Karpas-422 (cell line): ENCODE data around the gene PLEKHS1. TPM values are rescaled to one million over a fixed set of nuclear protein-coding genes. Genes with fewer than 3 reads are reported as not detected.

Source experiments
- DNase-seq: peaks from one replicate; pipeline ENCODE4 v3.0.0-alpha.2; 2015
- H2AFZ ChIP-seq: fragments of 200-600 bp; sonication (generic); 2 replicates; pipeline ENCODE4 v1.6.1; 2014; ENCODE audit warnings: antibody characterized with exemption, low read length, mixed read lengths
- H3K27ac ChIP-seq: fragments of 200-600 bp; sonication (generic); 2 replicates; pipeline ENCODE4 v1.5.1; 2014; ENCODE audit warnings: mild to moderate bottlenecking, low read length, moderate library complexity
- H3K27me3 ChIP-seq: fragments of 200-600 bp; sonication (generic); 2 replicates; pipeline ENCODE4 v1.6.1; 2014; ENCODE audit warnings: low read length, mixed read lengths
- H3K36me3 ChIP-seq: fragments of 200-600 bp; sonication (generic); 2 replicates; pipeline ENCODE4 v1.6.1; 2014; ENCODE audit warnings: low read length, mixed read lengths; ENCODE audit not compliant: insufficient read depth
- H3K4me1 ChIP-seq: fragments of 200-600 bp; sonication (generic); 2 replicates; pipeline ENCODE4 v1.6.1; 2014; ENCODE audit warnings: mild to moderate bottlenecking, low read length, mixed read lengths
- H3K4me2 ChIP-seq: fragments of 200-600 bp; sonication (generic); 2 replicates; pipeline ENCODE4 v1.6.1; 2014; ENCODE audit warnings: low read length, low read depth, mild to moderate bottlenecking; ENCODE audit not compliant: poor library complexity, severe bottlenecking
- H3K4me3 ChIP-seq: fragments of 200-600 bp; sonication (generic); 2 replicates; pipeline ENCODE4 v1.5.1; 2014; ENCODE audit warnings: mild to moderate bottlenecking, antibody characterized with exemption, low read length, mixed read lengths
- H3K79me2 ChIP-seq: fragments of 200-600 bp; sonication (generic); 2 replicates; pipeline ENCODE4 v1.6.1; 2014; ENCODE audit warnings: mild to moderate bottlenecking, low read length, mixed read lengths
- H3K9ac ChIP-seq: fragments of 200-600 bp; sonication (generic); 2 replicates; pipeline ENCODE4 v1.6.0; 2014; ENCODE audit warnings: low read length
- H3K9me2 ChIP-seq: fragments of 200-600 bp; sonication (generic), shearing (Covaris generic); replicated peaks from 2 replicates; pipeline ENCODE4 v1.6.0; 2014; ENCODE audit warnings: mild to moderate bottlenecking, low read length, moderate library complexity; ENCODE audit not compliant: insufficient read depth
- H3K9me3 ChIP-seq: fragments of 300-700, 200-600 bp; sonication (generic); 2 replicates; pipeline ENCODE4 v1.6.1; 2014; ENCODE audit warnings: low read length, mixed read lengths
- H4K20me1 ChIP-seq: fragments of 200-600 bp; sonication (generic); 2 replicates; pipeline ENCODE4 v1.6.1; 2014; ENCODE audit warnings: mild to moderate bottlenecking, antibody characterized with exemption, low read length, low read depth; ENCODE audit not compliant: insufficient read depth
- total RNA-seq: library from RNA; depleted of rRNA; stranded (reverse); fragments of >200 nt; shearing (Covaris generic); gene quantifications from 2 replicates; pipeline ENCODE4 v1.2.3, GENCODE V29; 2014; ENCODE audit warnings: low replicate concordance; rRNA removed

PLEKHS1 gene
- total RNA-seq = not detected in 2 replicates

- no peaks in the 10 kb centered on the region for H3K36me3 ChIP-seq
- H3K9me2 ChIP-seq = no peaks in the 10 kb centered on the region
- no peak within 1 kb of the TSS for H3K9ac ChIP-seq
- no peaks in the 10 kb centered on the region for H3K79me2 ChIP-seq
- no peak for DNase-seq
- H2AFZ ChIP-seq = no peak within 1 kb of the TSS
- no peak within 1 kb of the TSS for H3K4me2 ChIP-seq
- H3K27me3 ChIP-seq = no peaks in the 10 kb centered on the region
- H3K4me3 ChIP-seq = no peak within 1 kb of the TSS
- H4K20me1 ChIP-seq = no peaks in the 10 kb centered on the region
- no peaks in the 10 kb centered on the region for H3K4me1 ChIP-seq
- H3K9me3 ChIP-seq = no peaks in the 10 kb centered on the region
- no peak within 1 kb of the TSS for H3K27ac ChIP-seq
Measured at GRCh38 chr10:113751181-113751732, at the start of gene PLEKHS1. Gene PLEKHS1, plus strand, starts transcription at chr10:113751682. Its CDS starts 3,596 bp downstream, at chr10:113755278.

GRCh38 chr10:113704637-113705343 is 46.7 kb upstream of the PLEKHS1 start:
- H3K36me3 ChIP-seq = peaks cover 5% of the 10 kb centered on the region; the same call in 1 of the 2 replicates
- no peak overlapping the region for H3K9ac ChIP-seq
- no peak overlapping the region for H2AFZ ChIP-seq
- H3K27me3 ChIP-seq = no peaks in the 10 kb centered on the region
- no peaks in the 10 kb centered on the region for H4K20me1 ChIP-seq
- no peak overlapping the region for H3K4me3 ChIP-seq
- H3K4me2 ChIP-seq = no peak overlapping the region
- H3K79me2 ChIP-seq = peaks cover 22% of the 10 kb centered on the region
- no peaks in the 10 kb centered on the region for H3K9me3 ChIP-seq
- no peaks in the 10 kb centered on the region for H3K4me1 ChIP-seq
- H3K9me2 ChIP-seq = no peaks in the 10 kb centered on the region
- no peak overlapping the region for H3K27ac ChIP-seq
- DNase-seq = peak; percentile 80

GRCh38 chr10:113705344-113705652 is 46.2 kb upstream of the PLEKHS1 start:
- H3K4me3 ChIP-seq = no peak overlapping the region
- H3K9me3 ChIP-seq = no peaks in the 10 kb centered on the region
- H3K9me2 ChIP-seq = no peaks in the 10 kb centered on the region
- no peak overlapping the region for H3K9ac ChIP-seq
- peaks cover 3% of the 10 kb centered on the region; the same call in 1 of the 2 replicates for H3K36me3 ChIP-seq
- no peaks in the 10 kb centered on the region for H3K4me1 ChIP-seq
- H2AFZ ChIP-seq = no peak overlapping the region
- H4K20me1 ChIP-seq = no peaks in the 10 kb centered on the region
- no peak for DNase-seq
- no peak overlapping the region for H3K27ac ChIP-seq
- peaks cover 19% of the 10 kb centered on the region for H3K79me2 ChIP-seq
- H3K4me2 ChIP-seq = no peak overlapping the region
- H3K27me3 ChIP-seq = no peaks in the 10 kb centered on the region

- no peak overlapping the region for H2AFZ ChIP-seq
- no peak overlapping the region for H3K4me2 ChIP-seq
- H4K20me1 ChIP-seq = no peaks in the 10 kb centered on the region
- no peaks in the 10 kb centered on the region for H3K4me1 ChIP-seq
- H3K27ac ChIP-seq = no peak overlapping the region
- H3K4me3 ChIP-seq = no peak overlapping the region
- peaks cover 20% of the 10 kb centered on the region for H3K79me2 ChIP-seq
- H3K9me3 ChIP-seq = no peaks in the 10 kb centered on the region
- DNase-seq = no peak
- no peaks in the 10 kb centered on the region for H3K9me2 ChIP-seq
- no peak overlapping the region for H3K9ac ChIP-seq
- no peaks in the 10 kb centered on the region for H3K27me3 ChIP-seq
- no peaks in the 10 kb centered on the region; the same call in 1 of the 2 replicates for H3K36me3 ChIP-seq
Measured at GRCh38 chr10:113706623-113707022, 44.9 kb upstream of the PLEKHS1 start.

GRCh38 chr10:113708640-113709039 is 42.8 kb upstream of the PLEKHS1 start:
- peaks cover 21% of the 10 kb centered on the region for H3K79me2 ChIP-seq
- H3K4me3 ChIP-seq = no peak overlapping the region
- H3K9ac ChIP-seq = no peak overlapping the region
- H3K4me1 ChIP-seq = no peaks in the 10 kb centered on the region
- no peaks in the 10 kb centered on the region; the same call in 1 of the 2 replicates for H3K36me3 ChIP-seq
- no peak overlapping the region for H2AFZ ChIP-seq
- no peaks in the 10 kb centered on the region for H3K9me3 ChIP-seq
- H3K9me2 ChIP-seq = no peaks in the 10 kb centered on the region
- no peaks in the 10 kb centered on the region for H4K20me1 ChIP-seq
- no peak overlapping the region for H3K4me2 ChIP-seq
- no peak for DNase-seq
- H3K27me3 ChIP-seq = no peaks in the 10 kb centered on the region
- no peak overlapping the region for H3K27ac ChIP-seq

- H4K20me1 ChIP-seq = no peaks in the 10 kb centered on the region
- no peaks in the 10 kb centered on the region; the same call in 1 of the 2 replicates for H3K36me3 ChIP-seq
- H3K4me3 ChIP-seq = no peak overlapping the region
- H3K9me2 ChIP-seq = no peaks in the 10 kb centered on the region
- H3K9ac ChIP-seq = no peak overlapping the region
- H2AFZ ChIP-seq = no peak overlapping the region
- DNase-seq = no peak
- H3K27me3 ChIP-seq = no peaks in the 10 kb centered on the region
- no peak overlapping the region for H3K4me2 ChIP-seq
- H3K79me2 ChIP-seq = peaks cover 25% of the 10 kb centered on the region
- H3K9me3 ChIP-seq = no peaks in the 10 kb centered on the region
- no peak overlapping the region for H3K27ac ChIP-seq
- H3K4me1 ChIP-seq = no peaks in the 10 kb centered on the region
Measured at GRCh38 chr10:113709221-113709838, 42.2 kb upstream of the PLEKHS1 start.

GRCh38 chr10:113711142-113711541 is 40.3 kb upstream of the PLEKHS1 start:
- no peak overlapping the region for H3K9ac ChIP-seq
- H2AFZ ChIP-seq = no peak overlapping the region
- H3K36me3 ChIP-seq = no peaks in the 10 kb centered on the region; the same call in 1 of the 2 replicates
- H3K27ac ChIP-seq = no peak overlapping the region
- no peaks in the 10 kb centered on the region for H3K27me3 ChIP-seq
- no peak overlapping the region for H3K4me2 ChIP-seq
- DNase-seq = no peak
- H3K9me2 ChIP-seq = no peaks in the 10 kb centered on the region
- H3K79me2 ChIP-seq = peaks cover 20% of the 10 kb centered on the region
- H3K4me3 ChIP-seq = no peak overlapping the region
- H3K9me3 ChIP-seq = no peaks in the 10 kb centered on the region
- peaks cover 5% of the 10 kb centered on the region for H3K4me1 ChIP-seq
- no peaks in the 10 kb centered on the region for H4K20me1 ChIP-seq

GRCh38 chr10:113712024-113712423 is 39.5 kb upstream of the PLEKHS1 start:
- H3K4me2 ChIP-seq = no peak overlapping the region

More at GRCh38 chr10:113712024-113712423, 39.5 kb upstream of the PLEKHS1 start:
- Histone ChIP-seq H3K9me3 (no peaks in the 10 kb centered on the region), H3K4me1 (peaks cover 10% of the 10 kb centered on the region), H4K20me1 (no peaks in the 10 kb centered on the region), H3K9me2 (no peaks in the 10 kb centered on the region), H3K79me2 (peaks cover 20% of the 10 kb centered on the region), H3K9ac (no peak overlapping the region), H3K27me3 (no peaks in the 10 kb centered on the region), H3K36me3 (no peaks in the 10 kb centered on the region; the same call in 1 of the 2 replicates), H3K27ac (no peak overlapping the region), H3K4me3 (no peak overlapping the region), H2AFZ (no peak overlapping the region)
- no peak for DNase-seq
